GM19463 (cell line): ENCODE data around the gene METTL3.

Experiments used
- ATAC-seq: cut with Tn5 transposase; IDR thresholded peaks from one replicate; pipeline ENCODE4 v1.9.1; 2021; ENCODE audit warnings: mild to moderate bottlenecking, moderate library complexity; ENCODE audit not compliant: unreplicated experiment

The METTL3 gene

DNA sequence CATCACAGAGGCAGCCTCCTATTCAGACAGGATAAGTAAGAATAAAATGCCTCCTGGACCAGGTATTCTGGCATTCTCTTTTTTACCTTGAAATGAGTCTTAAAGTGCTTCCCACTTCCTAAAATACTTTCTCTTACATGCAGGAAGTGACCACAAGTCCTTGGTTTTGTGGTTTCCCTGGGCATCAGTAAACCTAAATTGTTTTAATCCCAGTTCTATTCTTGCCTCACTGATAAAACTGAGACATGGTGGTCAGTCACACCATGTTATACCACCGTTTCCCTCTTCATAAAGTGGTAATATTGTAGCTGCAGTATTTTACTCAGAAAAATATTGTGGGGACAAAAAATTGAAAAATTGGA is 16.2 kb upstream of the METTL3 start:
- ATAC-seq: no peak

DNA sequence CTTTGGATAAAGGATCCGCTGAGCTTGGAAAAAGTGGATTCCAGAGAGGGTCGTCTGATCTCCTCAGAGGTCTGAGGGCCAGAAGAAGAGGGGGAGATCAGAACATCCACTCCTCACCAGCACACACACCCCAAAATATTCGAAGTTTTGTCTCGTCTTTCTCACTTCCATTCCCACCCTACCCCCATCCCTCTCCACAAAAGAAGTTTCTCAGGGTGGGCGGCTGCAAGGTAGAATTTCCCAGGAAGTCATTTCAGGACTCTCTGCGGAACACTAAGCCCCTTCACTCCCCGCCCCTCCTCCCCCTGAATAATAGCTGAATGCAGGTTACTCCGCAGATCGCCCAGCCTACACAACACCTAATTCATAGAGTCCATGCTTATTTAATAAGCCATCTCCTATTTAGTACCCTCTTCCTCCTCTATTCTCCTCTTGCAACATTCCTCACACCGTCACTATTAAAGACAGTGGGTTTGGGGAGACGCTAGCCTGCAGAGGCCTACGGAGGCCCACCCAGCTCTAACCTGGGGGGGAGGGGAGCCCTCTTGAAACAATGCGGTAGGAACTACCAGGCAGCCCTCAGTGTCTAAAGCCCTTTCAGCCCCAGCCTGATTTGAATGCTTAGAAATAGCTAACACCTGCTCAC is 15.7 kb upstream of the METTL3 start:
- ATAC-seq: no peak

DNA sequence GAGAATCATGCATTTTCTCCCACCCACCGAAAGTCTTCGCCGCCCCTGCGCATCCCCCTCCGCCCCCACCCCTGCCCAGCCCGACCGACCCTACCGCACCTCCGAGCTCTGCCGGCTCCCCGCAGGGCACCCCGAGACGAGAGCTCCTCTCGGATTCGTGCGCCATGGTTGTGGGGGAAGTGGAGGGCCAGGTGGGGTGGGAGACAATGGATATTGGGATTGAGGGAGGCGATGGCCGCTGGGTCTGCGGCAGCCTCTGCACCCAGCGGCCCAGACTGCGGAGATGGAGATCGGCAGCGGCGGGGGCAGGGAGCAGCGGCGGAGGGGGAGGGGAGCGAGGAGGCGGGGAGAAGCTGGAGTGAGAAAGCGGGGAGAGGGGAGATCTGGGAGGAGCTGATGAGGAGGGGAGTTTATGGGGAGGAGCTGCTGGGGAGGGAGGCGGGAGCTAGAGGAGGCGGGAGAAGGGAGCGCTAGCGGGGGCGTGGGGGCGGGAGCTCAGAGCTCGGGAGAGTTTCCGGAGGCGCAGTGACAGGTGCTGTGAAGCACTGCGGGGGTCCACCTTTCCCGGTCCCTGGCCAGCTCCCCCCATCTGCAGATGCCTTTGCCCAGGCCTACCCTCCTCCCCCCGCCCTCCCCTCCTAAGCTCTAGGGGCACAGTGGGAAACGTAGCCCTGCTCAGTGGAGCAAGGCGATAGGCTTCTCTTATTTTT is 15.0 kb upstream of the METTL3 start, which contains the start of gene SALL2:
Gene SALL2, minus strand, starts transcription at position 385 of the 710 bp plus-strand sequence. Its CDS starts 219 bp downstream, at position 166.
- ATAC-seq: peak; percentile 79

DNA sequence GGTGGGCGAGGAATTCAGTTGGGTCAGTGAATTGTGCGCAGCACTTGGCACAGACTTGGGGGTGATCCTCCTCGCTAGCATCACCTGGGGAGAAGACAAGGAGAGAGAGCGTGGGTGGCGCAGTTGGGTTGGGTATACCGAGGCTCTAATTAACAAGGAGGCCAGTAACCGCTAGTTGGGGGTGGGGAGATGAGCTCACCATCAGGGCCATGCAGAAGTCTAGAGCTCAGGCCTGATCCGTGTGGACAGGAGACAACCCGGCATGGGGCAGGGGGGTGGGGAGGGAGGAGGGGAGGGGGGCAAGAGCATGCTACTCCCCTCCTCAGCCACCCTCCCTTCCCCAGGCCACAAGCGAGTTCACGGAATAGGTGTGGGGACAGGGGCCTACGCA is 14.4 kb upstream of the METTL3 start:
- no peak for ATAC-seq

DNA sequence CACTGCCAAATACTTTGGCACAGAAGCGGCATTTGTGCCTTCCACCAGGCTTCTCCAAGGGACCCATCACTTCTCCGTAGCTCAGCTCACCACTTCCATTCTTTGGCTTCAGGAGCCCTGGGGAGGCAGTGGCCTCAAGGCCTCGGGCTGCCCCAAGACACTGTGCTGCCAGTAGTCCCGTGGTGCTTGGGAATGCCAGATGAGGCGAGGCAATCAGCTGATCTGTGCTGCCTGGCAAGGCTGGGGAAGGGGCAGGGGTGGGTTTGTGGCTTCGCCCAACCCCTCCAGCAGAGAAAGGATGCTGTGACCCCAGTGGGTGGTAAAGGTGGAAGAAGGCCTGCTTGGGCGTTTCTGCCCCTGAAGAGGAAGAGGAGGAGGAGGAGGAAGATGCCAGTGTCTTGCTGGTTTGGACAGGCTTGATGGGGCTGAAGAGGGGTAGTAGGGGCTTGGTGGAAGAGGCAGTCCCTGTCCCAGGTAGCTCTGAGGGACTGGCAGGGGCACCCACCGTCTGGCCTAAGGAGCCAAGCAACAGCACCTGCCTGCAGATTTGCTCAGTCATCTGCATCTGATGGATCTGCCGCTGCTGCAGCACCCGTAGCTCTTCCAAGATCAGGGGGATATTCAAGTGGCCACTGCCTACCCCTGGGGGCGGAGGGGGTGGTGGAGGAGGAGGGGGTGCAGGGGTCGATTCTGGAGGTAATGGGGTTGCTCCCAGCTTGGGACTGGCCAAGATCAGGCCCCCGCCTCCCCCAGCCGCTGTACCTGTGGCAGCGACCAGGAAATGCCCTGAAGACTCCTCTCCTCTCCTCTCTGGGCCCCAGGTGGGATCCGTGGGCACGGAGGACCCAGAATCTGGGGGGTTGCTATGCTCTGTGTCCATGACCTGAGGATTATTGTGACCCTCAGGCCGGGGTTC is 13.7 kb upstream of the METTL3 start:
- ATAC-seq: no peak

DNA sequence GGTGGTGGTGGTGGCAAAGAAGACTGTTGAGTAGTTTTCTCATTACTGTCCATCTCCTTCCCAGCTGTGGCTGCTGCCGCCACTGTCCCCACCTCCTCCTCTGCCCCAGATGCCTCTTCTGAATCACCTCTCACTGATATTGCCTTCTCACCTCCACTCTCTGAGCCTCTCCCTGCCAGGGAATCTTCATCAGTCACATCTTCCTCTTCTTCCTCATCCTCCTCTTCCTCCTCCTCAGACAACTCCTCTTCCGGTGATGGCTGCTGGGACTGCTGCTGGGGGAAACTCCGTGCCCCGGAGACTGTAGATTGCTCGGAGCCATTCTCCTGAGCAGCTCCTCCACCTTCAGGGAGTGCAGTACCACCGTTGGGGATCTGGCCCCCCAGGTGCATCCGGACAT is 12.1 kb upstream of the METTL3 start:
- no peak for ATAC-seq

DNA sequence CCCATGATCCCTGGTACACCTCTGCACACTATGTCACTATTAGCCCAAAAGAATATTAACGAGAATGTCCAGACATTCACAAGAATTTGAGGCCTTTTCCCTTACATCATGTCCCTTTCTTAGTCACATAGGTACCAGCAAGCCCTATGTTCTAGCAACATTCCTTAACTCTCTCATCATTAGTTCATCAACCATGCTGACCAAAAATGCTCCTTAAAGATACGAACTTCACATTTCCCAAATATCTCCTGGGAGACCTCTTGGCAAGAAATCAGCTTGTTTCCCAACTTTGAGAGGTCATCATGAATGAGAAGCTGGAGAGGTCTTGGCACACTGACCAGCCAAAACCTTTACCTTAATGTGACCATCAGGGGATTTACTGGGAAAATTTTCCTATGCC is 10.4 kb upstream of the METTL3 start:
- no peak for ATAC-seq

DNA sequence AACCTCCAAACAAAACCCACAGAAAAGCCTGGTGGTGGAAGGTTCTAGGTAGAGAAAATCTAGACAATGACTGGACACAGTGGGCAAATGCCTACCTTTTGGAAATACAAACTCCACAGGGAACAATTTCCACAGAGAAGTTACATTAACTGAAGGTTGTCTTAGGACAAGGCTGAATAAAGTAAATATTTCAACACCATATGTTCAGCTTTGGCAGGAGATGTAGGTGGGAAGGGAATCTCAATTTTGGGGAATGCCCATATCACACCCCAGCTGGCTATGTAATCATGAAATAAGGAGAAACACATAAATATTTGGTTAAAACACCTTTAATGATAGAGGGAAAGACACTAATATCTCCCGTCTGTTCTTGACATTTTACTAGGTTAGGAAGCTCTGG is 9.6 kb upstream of the METTL3 start:
- ATAC-seq: no peak

DNA sequence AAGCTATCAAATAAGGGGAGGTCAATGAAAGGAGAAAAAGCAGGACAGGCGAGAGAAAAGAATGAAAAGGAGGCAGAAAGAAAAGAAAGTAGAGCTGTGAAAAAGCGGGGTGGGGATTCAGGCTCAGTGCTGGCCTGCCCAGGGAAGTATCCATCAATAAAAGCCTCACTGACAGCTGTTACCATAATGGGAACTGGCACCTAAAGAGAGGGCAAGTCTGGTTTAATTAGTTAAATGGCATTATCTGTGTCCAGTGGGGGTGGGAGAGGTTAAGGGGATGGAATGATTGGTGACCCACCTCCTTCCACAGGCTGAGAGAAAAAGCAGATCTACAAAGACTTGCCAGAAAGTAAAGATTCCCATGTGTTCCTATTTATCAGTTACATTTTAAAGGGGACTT is 7.6 kb upstream of the METTL3 start:
- ATAC-seq: no peak

DNA sequence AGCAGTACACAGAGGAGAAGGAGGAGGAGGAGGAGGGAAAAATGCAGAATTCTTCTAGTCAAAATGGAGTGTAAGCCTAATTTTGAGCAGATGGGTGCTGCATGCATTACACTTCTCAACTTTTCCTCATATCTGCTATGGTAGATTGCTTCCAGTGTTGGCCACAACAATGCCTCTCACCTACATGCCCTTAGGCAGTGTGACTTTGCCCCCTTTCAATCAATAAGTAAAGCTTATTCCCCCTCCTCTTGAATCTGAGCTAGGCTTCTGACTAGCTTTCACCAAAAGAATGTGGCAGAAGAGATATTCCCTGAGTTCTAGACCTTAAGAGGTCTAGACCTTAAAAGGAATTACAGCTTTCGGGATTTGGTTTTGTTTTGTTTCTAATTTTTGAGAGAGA is 3.2 kb upstream of the METTL3 start:
- ATAC-seq: no peak

DNA sequence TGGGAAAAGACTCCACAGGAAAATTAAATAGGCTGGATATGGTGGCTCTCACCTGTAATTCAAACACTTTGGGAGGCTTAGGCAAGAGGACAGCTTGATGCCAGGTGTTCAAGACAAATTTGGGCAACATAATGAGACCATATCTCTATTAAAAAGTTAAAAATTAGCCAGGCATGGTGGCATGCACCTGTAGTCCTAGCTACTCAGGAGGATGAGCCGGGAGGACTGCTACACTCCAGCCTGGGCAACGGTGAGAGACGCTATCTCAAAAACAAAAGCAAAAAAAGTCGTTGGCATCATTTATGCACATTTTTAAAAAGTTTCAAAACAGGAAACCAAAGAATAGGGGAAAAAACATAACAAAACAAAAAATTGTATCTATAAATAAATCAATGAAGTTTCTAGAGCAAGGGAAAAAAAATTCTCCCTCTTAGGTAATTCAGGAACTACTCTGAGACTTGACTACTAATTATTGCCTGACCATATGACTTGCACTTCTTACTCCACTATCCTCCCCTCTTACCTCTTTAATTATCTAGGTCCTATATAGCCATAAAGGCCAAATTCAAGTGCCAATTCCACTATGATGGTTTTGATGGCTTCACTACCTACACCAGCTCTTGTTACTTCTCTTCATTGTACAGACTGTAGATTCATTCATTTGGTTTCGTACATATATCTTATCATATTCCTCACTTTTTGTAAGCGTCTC is 1.6 kb downstream of the METTL3 start:
- ATAC-seq: no peak

DNA sequence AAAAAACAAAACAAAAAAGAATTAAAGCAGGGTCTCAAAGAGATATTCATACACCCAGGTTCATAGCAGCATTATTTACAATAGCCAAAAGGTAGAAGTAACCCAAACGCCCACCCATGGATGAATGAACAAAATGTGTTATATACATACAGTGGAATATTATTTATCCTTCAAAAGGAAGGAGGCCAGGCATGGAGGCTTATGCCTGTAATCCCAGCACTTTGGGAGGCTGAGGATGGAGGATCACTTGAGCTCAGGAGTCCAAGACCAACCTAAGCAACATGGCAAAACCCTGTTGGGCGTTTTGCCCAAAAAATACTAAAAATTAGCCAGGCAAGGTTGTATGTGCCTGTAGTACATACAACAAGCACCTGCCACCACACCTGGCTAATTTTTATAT is 4.6 kb downstream of the METTL3 start:
- ATAC-seq: no peak

DNA sequence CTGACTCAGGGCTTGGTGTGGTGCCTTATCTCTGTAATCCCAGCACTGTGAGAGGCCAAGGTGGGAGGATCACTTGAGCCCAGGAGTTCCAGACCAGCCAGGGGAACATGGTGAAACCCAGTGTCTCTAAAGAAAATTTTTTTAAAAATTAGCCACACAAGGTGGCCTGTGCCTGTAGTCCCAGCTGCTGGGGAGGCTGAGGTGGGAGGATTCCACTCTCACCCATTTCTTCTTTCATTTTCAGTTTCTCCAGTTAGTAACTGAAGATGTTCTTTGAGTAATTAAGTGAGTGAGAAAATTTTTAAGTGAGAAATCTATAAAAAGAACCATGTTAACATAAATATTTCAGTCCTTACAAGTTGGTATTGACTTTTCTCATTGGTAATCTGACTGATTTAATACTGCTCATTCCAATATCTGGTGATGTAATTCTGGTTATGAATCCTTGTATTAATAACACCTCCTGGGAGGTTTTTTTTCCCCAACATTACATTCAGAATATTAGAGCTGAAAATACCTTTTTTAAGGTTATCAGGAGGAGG is 6.1 kb downstream of the METTL3 start:
- peak; percentile 93 for ATAC-seq

DNA sequence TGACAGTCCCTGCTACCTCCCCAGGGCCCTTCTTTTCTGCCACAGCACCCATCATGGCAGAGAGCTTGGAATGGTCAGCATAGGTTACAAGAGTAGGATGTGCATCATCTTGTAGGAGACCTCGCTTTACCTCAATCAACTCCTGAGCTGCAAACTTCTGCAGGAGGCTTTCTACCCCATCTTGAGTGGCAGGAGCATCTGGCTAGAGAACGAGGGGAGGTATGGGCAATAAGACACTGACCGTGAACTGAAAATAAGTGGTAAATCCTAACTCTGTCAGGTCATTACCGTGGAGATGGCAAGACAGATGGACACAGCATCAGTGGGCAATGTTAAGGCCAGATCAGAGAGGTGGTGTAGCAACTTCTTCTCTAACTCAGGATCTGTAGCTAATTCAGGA is 7.8 kb downstream of the METTL3 start:
- ATAC-seq: no peak

DNA sequence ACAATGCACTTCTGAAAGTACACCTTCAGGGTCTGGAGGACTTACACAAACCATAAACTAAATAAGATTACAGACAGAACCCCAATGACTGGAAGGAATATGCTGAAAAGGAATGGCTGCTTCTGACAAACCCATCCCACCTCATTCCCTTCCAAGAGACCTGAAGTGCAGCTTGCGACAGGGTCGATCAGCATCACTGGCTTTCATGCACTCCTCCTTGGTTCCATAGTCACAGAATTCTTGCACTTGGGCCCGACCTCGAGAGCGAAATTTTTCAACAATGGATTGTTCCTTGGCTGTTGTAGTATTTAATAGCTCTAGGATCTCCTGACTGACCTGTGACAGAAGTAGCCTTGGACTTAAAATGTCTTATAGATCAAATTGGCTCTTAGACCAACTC is 9.6 kb downstream of the METTL3 start:
- ATAC-seq: no peak

DNA sequence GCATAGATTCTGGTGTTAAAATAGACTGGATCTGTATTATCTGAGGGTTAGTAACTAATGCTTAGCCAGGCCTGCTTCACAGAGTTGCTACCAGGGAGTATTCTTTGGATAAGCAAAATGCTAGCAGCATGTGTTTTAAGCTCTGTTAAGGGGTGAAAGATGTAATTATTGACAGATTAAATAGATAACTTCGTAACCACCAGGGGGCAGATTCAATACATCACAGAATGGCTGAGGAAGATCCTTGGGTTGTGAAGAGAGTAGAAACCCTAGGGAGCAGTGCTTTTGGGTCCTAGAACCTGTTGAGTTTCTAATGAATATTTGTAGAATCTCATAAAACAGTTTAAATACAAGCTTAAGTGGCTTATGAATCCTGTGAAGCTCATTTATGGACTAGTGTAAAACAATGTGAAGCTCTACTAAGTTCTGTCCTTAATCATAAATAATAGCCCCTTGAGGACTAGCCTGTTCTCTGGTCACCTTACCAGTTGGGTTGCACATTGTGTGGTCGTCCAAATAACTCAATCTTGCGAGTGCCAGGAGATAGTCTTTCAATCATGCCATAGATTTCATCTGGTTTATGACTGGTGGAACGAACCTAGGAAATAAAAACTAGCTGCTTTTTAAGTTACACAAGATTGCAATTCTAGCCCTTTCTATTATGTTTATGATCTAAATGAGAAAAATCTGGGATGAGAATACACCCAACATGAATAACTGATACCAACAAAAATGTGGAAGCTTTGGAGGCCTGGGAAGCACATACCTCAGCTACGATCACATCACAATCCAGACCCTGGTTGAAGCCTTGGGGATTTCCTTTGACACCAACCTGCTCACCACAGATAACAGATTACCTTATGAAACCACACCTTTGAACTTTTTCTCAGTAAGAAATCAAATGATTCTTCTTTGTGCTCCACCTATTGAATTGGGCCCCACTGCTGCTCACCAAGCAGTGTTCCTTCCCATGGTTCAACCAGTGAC is 12.3 kb downstream of the METTL3 start:
- peak; percentile 53 for ATAC-seq

DNA sequence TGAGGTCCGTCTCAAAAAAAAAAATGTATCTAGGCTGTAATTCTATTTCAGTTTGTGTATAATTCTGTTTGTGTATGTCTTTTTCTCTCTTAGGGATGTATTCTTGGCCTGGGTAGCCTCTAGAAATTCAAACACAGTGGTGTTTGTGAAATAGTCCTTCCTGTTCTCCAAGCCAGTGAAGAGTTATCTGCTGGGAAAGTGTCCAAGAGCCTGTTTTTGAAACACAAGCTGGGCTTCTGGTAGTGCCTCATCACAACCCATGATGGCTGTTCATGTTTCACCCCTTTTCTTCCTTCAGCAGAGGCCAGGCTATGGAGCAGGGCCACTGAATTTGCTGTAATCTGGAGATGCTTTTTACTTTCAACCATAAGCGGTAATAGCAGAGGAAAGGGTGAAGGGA is 14.7 kb downstream of the METTL3 start:
- ATAC-seq: no peak

DNA sequence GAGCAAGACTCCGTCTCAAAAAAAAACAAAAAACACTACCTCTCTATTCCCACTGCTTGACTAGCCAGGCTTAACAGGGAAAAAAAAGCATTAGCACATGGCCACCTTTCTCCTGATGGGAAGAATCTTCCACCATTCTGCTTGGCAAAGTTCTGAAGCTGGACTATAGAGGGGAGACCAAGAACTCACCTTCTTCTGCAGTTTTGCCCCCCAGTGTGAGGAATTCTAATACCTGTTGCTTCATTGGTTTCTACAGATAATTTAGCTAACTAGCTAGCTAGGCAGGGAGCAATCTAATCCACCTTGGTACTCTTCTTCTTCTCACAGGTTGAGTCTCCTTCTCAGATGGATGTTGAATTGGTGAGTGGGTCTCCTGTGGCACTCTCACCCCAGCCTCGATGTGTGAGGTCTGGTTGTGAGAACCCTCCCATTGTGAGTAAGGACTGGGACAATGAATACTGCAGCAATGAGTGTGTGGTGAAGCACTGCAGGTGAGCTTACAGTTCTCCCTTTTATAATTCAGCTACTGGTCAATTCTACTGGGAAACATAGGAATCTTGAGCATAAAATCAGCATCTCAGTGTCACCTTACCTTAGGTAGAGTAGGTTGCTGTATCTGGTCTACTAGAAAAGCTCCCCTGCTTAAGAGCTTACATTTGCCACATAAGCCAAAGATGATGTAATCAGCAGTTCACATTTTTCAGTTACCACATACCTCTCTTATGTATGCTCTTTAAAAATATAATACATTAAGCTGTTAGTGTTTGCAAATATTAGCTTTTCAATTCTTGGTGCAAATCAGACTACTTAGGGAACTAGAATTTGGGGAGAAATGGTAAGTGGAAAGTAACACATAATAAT is 16.0 kb downstream of the METTL3 start:
- no peak for ATAC-seq

DNA sequence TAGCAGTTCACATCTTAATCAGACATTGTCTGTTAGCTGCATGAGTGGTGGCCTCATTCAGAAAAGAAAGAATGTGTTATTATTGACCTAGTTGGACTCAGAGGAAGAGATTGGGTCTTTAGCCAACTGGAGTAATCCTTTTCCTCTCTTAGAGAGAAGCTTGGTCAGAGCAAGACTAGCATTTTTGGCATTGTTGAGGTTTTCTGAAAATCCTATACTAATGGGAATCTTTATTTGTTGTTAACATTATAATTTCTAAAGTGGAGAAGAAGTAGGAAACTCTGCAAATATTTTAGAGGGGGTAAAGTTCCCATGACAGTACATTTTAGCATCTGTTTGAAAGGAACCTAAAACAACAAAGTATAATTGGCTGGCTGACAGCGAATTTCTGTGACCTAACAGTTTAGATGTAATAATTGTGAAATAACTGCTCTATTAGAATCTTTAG is 24.5 kb downstream of the METTL3 start:
- no peak for ATAC-seq
